ENCODE results near the gene VIT. TPM values are rescaled to one million over a fixed set of nuclear protein-coding genes. Genes with fewer than 3 reads are reported as not detected.
A peak's percentile ranks its signal among the peaks of the same experiment; 100 is the strongest.

The VIT gene
- total and polyA plus RNA-seq, 4 donors, result 0.17 to 0.94 (median 0.32) TPM

DNA sequence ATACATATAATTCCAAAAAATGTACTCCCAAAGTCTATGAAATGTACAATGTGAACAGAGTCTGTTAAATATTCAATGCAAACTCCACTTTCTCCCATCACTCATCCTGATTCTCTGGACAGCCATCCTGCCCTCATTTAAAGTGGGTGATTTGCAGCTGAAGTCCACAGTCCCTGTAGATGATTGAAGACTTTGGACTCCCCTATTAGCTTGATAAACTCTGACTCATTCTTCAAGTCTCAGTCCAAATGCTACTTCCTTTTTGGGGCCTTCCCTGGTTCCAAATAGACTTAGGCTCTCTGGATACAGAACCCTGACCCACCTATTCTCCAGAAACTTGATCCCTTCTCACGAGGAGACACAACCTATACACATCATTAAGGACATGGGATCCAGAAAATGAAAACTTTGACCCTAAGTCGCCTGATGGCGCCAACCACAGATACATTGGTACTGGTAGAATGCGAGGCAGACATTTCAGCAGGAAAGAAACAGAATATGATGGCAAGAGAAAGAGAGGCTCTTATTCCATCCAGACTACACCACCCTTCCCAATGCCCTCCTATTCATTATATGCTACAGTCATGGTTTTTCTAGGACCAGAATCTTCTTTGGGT is 122.7 kb downstream of the VIT start:
- Histone ChIP-seq H3K4me1 (ENCODE audit: control insufficient read depth in 5 of 5, insufficient read depth in 5 of 5, low read length in 5 of 5) (no peaks in the 10 kb centered on the region), H3K9ac (ENCODE audit: insufficient read depth in 1 of 2, low read length in 2 of 2) (no peak overlapping the region), H3K27ac (ENCODE audit: low read depth in 1 of 2, low read length in 1 of 2) (no peak overlapping the region), H3K36me3 (ENCODE audit: control insufficient read depth in 4 of 4, insufficient read depth in 4 of 4, low read length in 4 of 4) (no peaks in the 10 kb centered on the region), H3K4me3 (no peak overlapping the region), H3K27me3 (ENCODE audit: control insufficient read depth in 3 of 3, insufficient read depth in 3 of 3, low read length in 2 of 3) (no peaks in the 10 kb centered on the region), H3K9me3 (ENCODE audit: control insufficient read depth in 4 of 4, insufficient read depth in 3 of 4, low read length in 3 of 4) (no peaks in the 10 kb centered on the region)
- no peak for DNase-seq
- WGBS, 2 donors, result 87 to 94% methylated on average over 4 of the region's 4 CpGs
- TF ChIP-seq, protein P1, sequence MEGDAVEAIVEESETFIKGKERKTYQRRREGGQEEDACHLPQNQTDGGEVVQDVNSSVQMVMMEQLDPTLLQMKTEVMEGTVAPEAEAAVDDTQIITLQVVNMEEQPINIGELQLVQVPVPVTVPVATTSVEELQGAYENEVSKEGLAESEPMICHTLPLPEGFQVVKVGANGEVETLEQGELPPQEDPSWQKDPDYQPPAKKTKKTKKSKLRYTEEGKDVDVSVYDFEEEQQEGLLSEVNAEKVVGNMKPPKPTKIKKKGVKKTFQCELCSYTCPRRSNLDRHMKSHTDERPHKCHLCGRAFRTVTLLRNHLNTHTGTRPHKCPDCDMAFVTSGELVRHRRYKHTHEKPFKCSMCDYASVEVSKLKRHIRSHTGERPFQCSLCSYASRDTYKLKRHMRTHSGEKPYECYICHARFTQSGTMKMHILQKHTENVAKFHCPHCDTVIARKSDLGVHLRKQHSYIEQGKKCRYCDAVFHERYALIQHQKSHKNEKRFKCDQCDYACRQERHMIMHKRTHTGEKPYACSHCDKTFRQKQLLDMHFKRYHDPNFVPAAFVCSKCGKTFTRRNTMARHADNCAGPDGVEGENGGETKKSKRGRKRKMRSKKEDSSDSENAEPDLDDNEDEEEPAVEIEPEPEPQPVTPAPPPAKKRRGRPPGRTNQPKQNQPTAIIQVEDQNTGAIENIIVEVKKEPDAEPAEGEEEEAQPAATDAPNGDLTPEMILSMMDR (IDR thresholded peaks at IDR 0.05; ENCODE audit: control extremely low read depth, extremely low read depth), result no peak
- no peak for ATAC-seq (ENCODE audit: insufficient read depth, low FRiP score)

DNA sequence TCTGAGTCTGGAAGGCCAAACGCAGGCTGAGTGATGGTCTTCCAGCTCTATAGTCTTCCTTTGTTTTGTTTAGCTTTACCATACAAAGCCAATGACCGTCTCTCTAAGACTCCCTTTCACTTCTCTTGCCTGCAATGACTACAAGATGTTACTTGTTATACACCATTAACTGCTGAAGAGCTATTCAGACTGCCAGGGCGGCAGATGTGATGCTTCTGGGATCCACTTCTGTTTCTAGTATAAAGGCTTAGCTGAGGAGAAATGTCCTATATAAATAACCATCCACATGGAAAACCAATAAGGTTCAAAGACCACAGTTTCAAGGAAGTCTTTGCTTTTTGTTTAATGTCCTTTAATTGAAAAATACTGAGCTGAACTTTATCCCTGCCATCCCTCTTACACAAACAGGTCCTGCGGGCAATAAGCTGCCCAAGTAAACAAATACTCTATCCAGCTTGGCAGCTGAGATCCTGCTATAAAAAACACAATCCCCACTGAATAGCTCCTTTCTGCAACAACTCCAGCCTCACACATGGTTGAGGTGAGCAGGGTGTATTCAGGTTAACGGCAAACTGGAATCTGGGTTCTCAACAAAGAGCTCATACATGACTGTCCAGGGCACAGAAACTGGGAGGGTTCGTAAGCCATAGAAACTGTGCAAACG is 124.6 kb downstream of the VIT start:
- ATAC-seq (ENCODE audit: insufficient read depth, low FRiP score) (no peak), DNase-seq (peak in 1 of 3 donors; percentile 8)
- no peak overlapping the region for H3K9ac ChIP-seq (ENCODE audit: insufficient read depth in 1 of 2, low read length in 2 of 2)
- TF ChIP-seq, protein P1 (IDR thresholded peaks at IDR 0.05; ENCODE audit: control extremely low read depth, extremely low read depth), result no peak
- H3K4me1 ChIP-seq (ENCODE audit: control insufficient read depth in 5 of 5, insufficient read depth in 5 of 5, low read length in 5 of 5), result no peaks in the 10 kb centered on the region
- no peaks in the 10 kb centered on the region for H3K9me3 ChIP-seq (ENCODE audit: control insufficient read depth in 4 of 4, insufficient read depth in 3 of 4, low read length in 3 of 4)
- H3K27ac ChIP-seq (ENCODE audit: low read depth in 1 of 2, low read length in 1 of 2), result no peak overlapping the region
- H3K36me3 ChIP-seq (ENCODE audit: control insufficient read depth in 4 of 4, insufficient read depth in 4 of 4, low read length in 4 of 4), result no peaks in the 10 kb centered on the region
- WGBS, 2 donors, result 75 to 91% methylated on average over 7 of the region's 7 CpGs
- no peaks in the 10 kb centered on the region for H3K27me3 ChIP-seq (ENCODE audit: control insufficient read depth in 3 of 3, insufficient read depth in 3 of 3, low read length in 2 of 3)
- no peak overlapping the region for H3K4me3 ChIP-seq

DNA sequence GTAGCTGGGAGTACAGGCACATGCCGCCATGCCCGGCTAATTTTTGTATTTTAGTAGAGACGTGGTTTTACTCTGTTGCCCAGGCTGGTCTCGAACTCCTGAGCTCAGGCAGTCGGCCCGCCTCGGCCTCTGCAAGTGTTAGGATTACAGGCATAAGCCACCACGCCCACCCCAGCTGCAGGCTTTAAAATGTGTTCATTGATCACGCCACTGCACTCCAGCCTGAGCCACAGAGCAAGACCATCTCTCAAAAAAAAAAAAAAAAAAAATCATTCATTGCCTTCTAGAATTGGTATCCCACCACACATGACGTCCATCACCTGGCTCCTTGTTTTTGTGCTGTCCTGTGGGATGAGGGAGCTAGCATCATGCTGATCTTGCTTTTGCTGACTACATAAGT is 127.4 kb downstream of the VIT start:
- no peak overlapping the region for H3K9ac ChIP-seq (ENCODE audit: insufficient read depth in 1 of 2, low read length in 2 of 2)
- no peak overlapping the region for H3K27ac ChIP-seq (ENCODE audit: low read depth in 1 of 2, low read length in 1 of 2)
- DNase-seq (no peak), ATAC-seq (ENCODE audit: insufficient read depth, low FRiP score) (no peak)
- H3K36me3 ChIP-seq (ENCODE audit: control insufficient read depth in 4 of 4, insufficient read depth in 4 of 4, low read length in 4 of 4), result no peaks in the 10 kb centered on the region
- TF ChIP-seq, protein P1 (IDR thresholded peaks at IDR 0.05; ENCODE audit: control extremely low read depth, extremely low read depth), result no peak
- no peaks in the 10 kb centered on the region for H3K9me3 ChIP-seq (ENCODE audit: control insufficient read depth in 4 of 4, insufficient read depth in 3 of 4, low read length in 3 of 4)
- H3K4me3 ChIP-seq, result no peak overlapping the region
- H3K27me3 ChIP-seq (ENCODE audit: control insufficient read depth in 3 of 3, insufficient read depth in 3 of 3, low read length in 2 of 3), result no peaks in the 10 kb centered on the region
- 93 to 95% methylated on average over 10 of the region's 10 CpGs for WGBS, 2 donors
- no peaks in the 10 kb centered on the region for H3K4me1 ChIP-seq (ENCODE audit: control insufficient read depth in 5 of 5, insufficient read depth in 5 of 5, low read length in 5 of 5)

Data from lung (tissue), 12 donors.